HepG2 (cell line): ENCODE results near the gene RHOV. TPM values are rescaled to one million over a fixed set of nuclear protein-coding genes. Genes with fewer than 3 reads are reported as not detected.

Source experiments
- ATF1 ChIP-seq: IDR thresholded peaks from 2 replicates; pipeline ENCODE4 v1.6.1; 2016; ENCODE audit warnings: mild to moderate bottlenecking, control low read depth
- BCLAF1 ChIP-seq: fragments of 450-650 bp; IDR thresholded peaks from 2 replicates; pipeline ENCODE4 v1.6.1; 2017; ENCODE audit warnings: mild to moderate bottlenecking
- CCDC6 ChIP-seq: sonication (generic); formaldehyde crosslinking; IDR thresholded peaks from 2 replicates; pipeline ENCODE4 v1.8.1; 2022; ENCODE audit warnings: mild to moderate bottlenecking, missing genetic modification reagents, moderate library complexity
- CENPT ChIP-seq: sonication (generic); formaldehyde crosslinking; IDR thresholded peaks from 2 replicates; pipeline ENCODE4 v1.8.0; 2022; ENCODE audit warnings: low read depth, mild to moderate bottlenecking, moderate library complexity, missing genetic modification reagents
- FOXK1 ChIP-seq: sonication (generic); formaldehyde crosslinking; IDR thresholded peaks from 2 replicates; pipeline ENCODE4 v1.4.0; 2020; ENCODE audit warnings: low read depth, missing genetic modification reagents, borderline replicate concordance
- HNF4A ChIP-seq: sonication (generic); formaldehyde crosslinking; IDR thresholded peaks from 2 replicates; pipeline ENCODE4 v1.4.0; 2020; ENCODE audit warnings: missing genetic modification reagents
- KMT2B ChIP-seq: IDR thresholded peaks from 2 replicates; pipeline ENCODE4 v1.6.1; 2016; ENCODE audit warnings: missing genetic modification reagents, missing compliant biosample characterization
- PAF1 ChIP-seq: IDR thresholded peaks from 2 replicates; pipeline ENCODE4 v1.6.1; 2016; ENCODE audit warnings: missing genetic modification reagents, missing compliant biosample characterization
- POLR2AphosphoS2 ChIP-seq: IDR thresholded peaks from 2 replicates; pipeline ENCODE4 v1.6.1; 2011; ENCODE audit warnings: low read depth, low read length, improper control_type of control experiment
- SATB2 ChIP-seq: sonication (generic); formaldehyde crosslinking; IDR thresholded peaks from 2 replicates; pipeline ENCODE4 v1.5.0; 2020; ENCODE audit warnings: missing genetic modification reagents
- SOX6 ChIP-seq, 2 experiments: fragments of 450-650 bp in 1 of 2; sonication (generic) in 1 of 2; formaldehyde crosslinking in 1 of 2; IDR thresholded peaks; 2 replicates each; pipeline versions ENCODE4 v1.4.0 to v1.6.1; 2017 to 2020; ENCODE audit warnings: antibody characterized with exemption in 1 of 2, mild to moderate bottlenecking in 1 of 2, missing genetic modification reagents in 1 of 2
- TRAFD1 ChIP-seq: sonication (generic); formaldehyde crosslinking; IDR thresholded peaks from 2 replicates; pipeline ENCODE4 v1.5.1; 2020; ENCODE audit warnings: missing genetic modification reagents, mild to moderate bottlenecking, borderline replicate concordance
- USF2 ChIP-seq, 2 experiments: sonication (generic) in 1 of 2; formaldehyde crosslinking in 1 of 2; IDR thresholded peaks; 2 replicates each; pipeline versions ENCODE4 v1.5.1 to v1.6.1; 2011 to 2020; ENCODE audit warnings: borderline replicate concordance in 1 of 2, low read depth in 1 of 2, low read length in 1 of 2, mild to moderate bottlenecking in 1 of 2, missing genetic modification reagents in 1 of 2, moderate library complexity in 1 of 2
- WIZ ChIP-seq: sonication (generic); formaldehyde crosslinking; IDR thresholded peaks from 2 replicates; pipeline ENCODE4 v1.5.1; 2020; ENCODE audit warnings: mild to moderate bottlenecking, missing genetic modification reagents
- ZBTB38 ChIP-seq: sonication (generic); formaldehyde crosslinking; IDR thresholded peaks from 2 replicates; pipeline ENCODE4 v1.5.1; 2020; ENCODE audit warnings: mild to moderate bottlenecking, missing genetic modification reagents
- ZC3H13 ChIP-seq: sonication (generic); formaldehyde crosslinking; IDR thresholded peaks from 2 replicates; pipeline ENCODE4 v1.8.1; 2023; ENCODE audit warnings: mild to moderate bottlenecking, missing genetic modification reagents, moderate library complexity
- ZNF275 ChIP-seq: sonication (generic); formaldehyde crosslinking; IDR thresholded peaks from 2 replicates; pipeline ENCODE4 v1.8.0; 2022; ENCODE audit warnings: missing genetic modification reagents, mild to moderate bottlenecking, inconsistent platforms, borderline replicate concordance
- ZNF296 ChIP-seq: sonication (generic); formaldehyde crosslinking; conservative IDR thresholded peaks from 2 replicates; pipeline ENCODE4 v1.5.0; 2020; ENCODE audit warnings: mild to moderate bottlenecking, missing genetic modification reagents
- ZNF331 ChIP-seq: sonication (generic); formaldehyde crosslinking; IDR thresholded peaks from 2 replicates; pipeline ENCODE4 v1.4.0; 2020; ENCODE audit warnings: missing genetic modification reagents
- ZNF34 ChIP-seq: sonication (generic); formaldehyde crosslinking; IDR thresholded peaks from 2 replicates; pipeline ENCODE4 v1.4.0; 2020; ENCODE audit warnings: mild to moderate bottlenecking, missing genetic modification reagents, borderline replicate concordance
- polyA plus RNA-seq, 8 experiments: library from polyadenylated mRNA; depleted of rRNA in 3 of 8; stranded (reverse) in 7 of 8; unstranded in 1 of 8; fragments of >200 nt; fragmentation: Illumina TruSeq in 4 of 8; extraction: Trizol in 4 of 8; gene quantifications; 2 replicates each; pipeline versions ENCODE4 v1.2.1 to v1.2.3, GENCODE V29; 2011 to 2016; ENCODE audit warnings: low read depth in 4 of 8, missing spikeins in 1 of 8, mixed read lengths in 1 of 8; ENCODE audit not compliant: insufficient read depth in 1 of 8
- total RNA-seq, 5 experiments: library from RNA; depleted of rRNA; stranded (reverse); fragments of >200 nt; fragmentation: Illumina TruSeq; extraction: Trizol; gene quantifications; 2 replicates each; pipeline ENCODE4 v1.2.3, GENCODE V29; 2016; ENCODE audit warnings: low read depth in 1 of 5

RHOV gene
- total and polyA plus RNA-seq, 2 of the 13 experiments (the other 11 are each of a cell fraction or from before 2014, with no cell fraction given): 0.17 to 0.18 TPM

GRCh38 chr15:40857601-40858341, 16.3 kb downstream of the RHOV start (continued):
- TF ChIP-seq WIZ: no peak
- no peak for TF ChIP-seq KMT2B
- no peak for TF ChIP-seq CENPT (CRISPR knock-in tag)
- TF ChIP-seq TRAFD1 (CRISPR knock-in tag): no peak
- no peak for TF ChIP-seq BCLAF1
- peak; percentile 23; the same call in 1 of the 2 replicates for TF ChIP-seq HNF4A (CRISPR knock-in tag)
- TF ChIP-seq ZC3H13 (CRISPR knock-in tag): no peak
- no peak for TF ChIP-seq ZNF296 (CRISPR knock-in tag)
- TF ChIP-seq SATB2 (CRISPR knock-in tag): no peak
- no peak for TF ChIP-seq FOXK1 (CRISPR knock-in tag)
- TF ChIP-seq PAF1 (CRISPR knock-in tag): no peak
- TF ChIP-seq ZBTB38 (CRISPR knock-in tag): peak; percentile 40; the same call in 1 of the 2 replicates
- TF ChIP-seq USF2 (IDR thresholded peaks at IDR 0.05; ENCODE audit: low read depth, low read length): no peak
- no peak for TF ChIP-seq USF2 (CRISPR knock-in tag; IDR thresholded peaks at IDR 0.05; ENCODE audit: borderline replicate concordance)
- no peak for TF ChIP-seq SOX6 (IDR thresholded peaks at IDR 0.05)
- TF ChIP-seq SOX6 (CRISPR knock-in tag; IDR thresholded peaks at IDR 0.05): no peak
- no peak for TF ChIP-seq POLR2AphosphoS2
- no peak for TF ChIP-seq CCDC6
- no peak for TF ChIP-seq ATF1 (CRISPR knock-in tag)
- TF ChIP-seq ZNF275: no peak
- TF ChIP-seq ZNF34: no peak
- no peak for TF ChIP-seq ZNF331 (CRISPR knock-in tag)
